Measurements from ENCODE around the gene CALML5.

DNA sequence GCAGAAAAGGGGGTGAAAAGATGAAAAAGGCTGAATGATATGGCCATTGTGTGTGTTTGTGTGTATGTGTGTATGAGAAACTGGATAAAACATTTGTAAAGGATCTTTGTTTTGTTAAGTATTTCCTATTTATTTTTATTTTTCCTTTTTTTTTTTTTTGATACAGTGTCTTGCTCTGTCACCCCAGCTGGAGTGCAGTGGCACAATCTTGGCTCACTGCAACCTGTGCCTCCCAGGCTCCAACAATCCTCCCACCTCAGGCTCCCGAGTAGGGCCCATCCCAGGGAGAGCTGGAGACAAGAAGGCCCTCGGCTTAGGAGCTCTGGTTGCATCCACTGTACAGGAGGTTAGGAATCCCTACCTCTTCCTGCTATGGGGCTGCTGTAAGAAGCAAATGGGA lies 6.9 kb upstream of the CALML5 start:
- TF ChIP-seq, protein P1, sequence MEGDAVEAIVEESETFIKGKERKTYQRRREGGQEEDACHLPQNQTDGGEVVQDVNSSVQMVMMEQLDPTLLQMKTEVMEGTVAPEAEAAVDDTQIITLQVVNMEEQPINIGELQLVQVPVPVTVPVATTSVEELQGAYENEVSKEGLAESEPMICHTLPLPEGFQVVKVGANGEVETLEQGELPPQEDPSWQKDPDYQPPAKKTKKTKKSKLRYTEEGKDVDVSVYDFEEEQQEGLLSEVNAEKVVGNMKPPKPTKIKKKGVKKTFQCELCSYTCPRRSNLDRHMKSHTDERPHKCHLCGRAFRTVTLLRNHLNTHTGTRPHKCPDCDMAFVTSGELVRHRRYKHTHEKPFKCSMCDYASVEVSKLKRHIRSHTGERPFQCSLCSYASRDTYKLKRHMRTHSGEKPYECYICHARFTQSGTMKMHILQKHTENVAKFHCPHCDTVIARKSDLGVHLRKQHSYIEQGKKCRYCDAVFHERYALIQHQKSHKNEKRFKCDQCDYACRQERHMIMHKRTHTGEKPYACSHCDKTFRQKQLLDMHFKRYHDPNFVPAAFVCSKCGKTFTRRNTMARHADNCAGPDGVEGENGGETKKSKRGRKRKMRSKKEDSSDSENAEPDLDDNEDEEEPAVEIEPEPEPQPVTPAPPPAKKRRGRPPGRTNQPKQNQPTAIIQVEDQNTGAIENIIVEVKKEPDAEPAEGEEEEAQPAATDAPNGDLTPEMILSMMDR (IDR thresholded peaks at IDR 0.05; ENCODE audit: low read depth, low read length) = no peak
- TF ChIP-seq EZH2phosphoT487 (IDR thresholded peaks at IDR 0.05; ENCODE audit: low read depth) = no peak
